Activated CD8-positive, alpha-beta memory T cell treated with anti-CD3 and anti-CD28 coated beads for 36 hours (primary cell): ENCODE data around the gene SPIRE2. TPM values are rescaled to one million over a fixed set of nuclear protein-coding genes. Genes with fewer than 3 reads are reported as not detected.
"Not testable (repeated sequence)": the region's sequence is repeated elsewhere in the genome, so short reads cannot be mapped to it uniquely, and the experiment has no call there.

Source experiments
- CTCF ChIA-PET: fragments of 350-600 bp; sonication (Branson Sonifier 250); formaldehyde crosslinking; loops from one replicate; lab custom pipeline; 2021; ENCODE audit warnings: antibody characterized with exemption; lab: Charles Lee
- POLR2A ChIA-PET: fragments of 350-600 bp; sonication (Branson Sonifier 250); formaldehyde crosslinking; loops from one replicate; lab custom pipeline; 2021; ENCODE audit warnings: antibody characterized with exemption; lab: Charles Lee
- total RNA-seq, 2 experiments: library from RNA; stranded (reverse); gene quantifications; one replicate each; pipeline ENCODE4 v1.2.3, GENCODE V29; 2021

Gene SPIRE2, protein sequence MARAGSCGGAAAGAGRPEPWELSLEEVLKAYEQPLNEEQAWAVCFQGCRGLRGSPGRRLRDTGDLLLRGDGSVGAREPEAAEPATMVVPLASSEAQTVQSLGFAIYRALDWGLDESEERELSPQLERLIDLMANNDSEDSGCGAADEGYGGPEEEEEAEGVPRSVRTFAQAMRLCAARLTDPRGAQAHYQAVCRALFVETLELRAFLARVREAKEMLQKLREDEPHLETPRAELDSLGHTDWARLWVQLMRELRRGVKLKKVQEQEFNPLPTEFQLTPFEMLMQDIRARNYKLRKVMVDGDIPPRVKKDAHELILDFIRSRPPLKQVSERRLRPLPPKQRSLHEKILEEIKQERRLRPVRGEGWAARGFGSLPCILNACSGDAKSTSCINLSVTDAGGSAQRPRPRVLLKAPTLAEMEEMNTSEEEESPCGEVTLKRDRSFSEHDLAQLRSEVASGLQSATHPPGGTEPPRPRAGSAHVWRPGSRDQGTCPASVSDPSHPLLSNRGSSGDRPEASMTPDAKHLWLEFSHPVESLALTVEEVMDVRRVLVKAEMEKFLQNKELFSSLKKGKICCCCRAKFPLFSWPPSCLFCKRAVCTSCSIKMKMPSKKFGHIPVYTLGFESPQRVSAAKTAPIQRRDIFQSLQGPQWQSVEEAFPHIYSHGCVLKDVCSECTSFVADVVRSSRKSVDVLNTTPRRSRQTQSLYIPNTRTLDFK
- under 1 TPM; 0.57 to 0.78 TPM for total RNA-seq

DNA sequence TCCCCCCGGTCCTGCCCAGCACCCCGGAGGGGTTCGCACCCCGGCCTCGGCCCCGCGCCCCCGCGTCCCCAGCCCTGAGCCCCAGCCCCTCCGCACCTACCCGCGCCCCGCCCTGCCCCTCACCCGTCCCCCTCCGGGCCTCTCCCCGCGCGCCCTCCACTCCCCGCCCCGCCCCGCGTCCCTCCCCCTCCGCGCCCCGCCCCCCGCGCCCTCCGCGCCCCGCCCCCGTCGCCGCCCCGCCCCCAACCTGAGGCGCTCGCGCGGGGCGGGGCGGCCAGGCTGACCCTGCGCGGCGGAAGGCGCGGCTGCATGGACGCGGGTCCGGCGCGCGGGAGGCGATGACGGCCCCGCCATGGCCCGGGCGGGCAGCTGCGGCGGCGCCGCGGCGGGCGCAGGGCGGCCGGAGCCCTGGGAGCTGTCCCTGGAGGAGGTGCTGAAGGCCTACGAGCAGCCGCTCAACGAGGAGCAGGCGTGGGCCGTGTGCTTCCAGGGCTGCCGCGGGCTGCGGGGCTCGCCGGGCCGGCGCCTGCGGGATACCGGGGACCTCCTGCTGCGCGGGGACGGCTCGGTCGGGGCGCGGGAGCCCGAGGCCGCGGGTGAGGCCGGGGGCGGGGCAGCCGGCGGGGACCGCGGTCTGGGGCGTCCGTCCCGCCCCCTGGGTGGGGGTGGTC, at the start of gene SPIRE2:
Gene SPIRE2 (plus strand): TSS at position 277 of the 671 bp plus-strand sequence. CDS start 76 bp downstream, at position 353.
- ChIA-PET POLR2A (interaction anchor here (0.5 to 1.4 kb wide), 3 partner anchors 9 to 104 kb away, joined by 3 to 9 read pairs (median 5); partner anchors contain the start of gene TCF25), CTCF (interaction anchor here (1.0 to 1.1 kb wide), 2 partner anchors 32 to 97 kb away, joined by 3 read pairs; no protein-coding TSS in a partner anchor)

DNA sequence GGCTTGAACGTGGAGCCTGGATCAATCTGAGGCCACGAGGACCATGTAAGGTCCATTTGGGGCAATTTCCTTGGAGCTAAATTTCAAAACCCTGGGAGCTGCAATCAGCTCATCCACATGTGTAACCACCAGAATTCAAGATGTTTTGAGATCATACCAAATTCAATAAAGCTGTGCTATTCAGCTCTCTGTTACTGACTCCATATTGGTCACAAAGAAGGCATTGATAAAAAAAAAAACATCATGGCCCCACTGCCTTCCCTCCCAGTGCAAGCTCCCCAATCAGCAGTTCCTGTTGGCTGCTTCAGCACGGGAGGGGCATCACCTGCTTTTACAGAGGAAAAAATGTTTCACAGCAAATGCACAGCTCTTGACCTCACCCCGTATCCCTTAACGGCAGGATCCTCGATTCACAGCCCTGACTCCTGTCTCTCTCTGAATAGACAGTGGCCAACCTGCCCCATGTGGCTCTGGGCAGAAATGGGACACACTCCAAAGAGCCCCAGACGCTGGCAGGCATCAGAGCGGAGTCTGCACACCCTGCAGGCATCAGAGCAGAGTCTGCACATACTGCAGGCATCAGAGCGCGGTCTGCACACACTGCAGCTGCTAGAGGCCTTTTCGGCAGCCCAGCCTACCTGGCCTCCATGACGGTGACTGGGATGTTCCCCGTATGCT, 48.9 kb upstream of the SPIRE2 start:
- POLR2A ChIA-PET = no interaction called here
- CTCF ChIA-PET = interaction anchor here (1.1 kb wide), 1 partner anchor 12 kb away, joined by 3 read pairs; no protein-coding TSS in a partner anchor

DNA sequence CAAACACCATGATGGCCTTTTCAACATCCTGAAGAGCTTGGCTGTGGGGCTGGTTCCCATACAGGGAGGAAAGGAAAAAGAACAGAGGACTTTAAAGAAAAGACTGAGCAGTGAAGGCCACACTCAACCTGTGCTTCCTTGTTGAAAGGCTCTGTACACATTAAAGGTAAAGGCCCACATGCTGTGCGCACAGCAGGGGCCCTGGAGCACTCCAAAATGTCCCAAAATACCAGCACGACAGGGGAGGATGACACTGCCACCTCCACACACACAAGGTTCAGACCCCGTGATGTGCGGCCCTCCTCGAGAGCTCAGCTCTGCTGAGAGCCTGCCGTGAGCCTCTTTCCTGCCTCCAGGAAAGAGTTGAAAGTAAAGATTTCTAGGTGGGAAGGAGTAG, 48.4 kb upstream of the SPIRE2 start:
- ChIA-PET CTCF (interaction anchor here (1.1 kb wide), 1 partner anchor 11 kb away, joined by 3 read pairs; no protein-coding TSS in a partner anchor), POLR2A (interaction anchor here (1.1 kb wide), 1 partner anchor 12 kb away, joined by 3 read pairs; no protein-coding TSS in a partner anchor)

DNA sequence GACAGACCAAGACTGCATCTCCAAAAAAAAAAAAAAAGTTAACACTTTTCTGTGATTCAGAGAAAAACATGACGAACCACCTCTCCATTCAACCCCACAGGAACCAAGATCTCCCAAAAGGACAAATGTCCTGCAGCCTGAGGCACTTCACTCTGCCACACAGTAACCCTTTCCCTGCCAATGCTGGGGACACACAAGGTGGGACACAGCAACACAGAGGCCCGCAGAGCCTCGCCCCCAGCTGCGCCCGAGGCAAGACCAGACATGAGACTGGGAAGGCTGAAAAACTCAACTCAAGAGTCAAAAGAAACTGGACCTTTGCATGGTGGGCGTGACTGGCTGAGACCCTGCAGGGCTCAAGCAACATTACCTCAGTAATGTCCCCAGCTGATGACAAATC, 45.8 kb upstream of the SPIRE2 start:
- POLR2A ChIA-PET = no interaction called here
- CTCF ChIA-PET = interaction anchor here (0.7 to 1.2 kb wide), 2 partner anchors 11 to 207 kb away, joined by 3 to 4 read pairs; partner anchors contain the start of gene CPNE7

DNA sequence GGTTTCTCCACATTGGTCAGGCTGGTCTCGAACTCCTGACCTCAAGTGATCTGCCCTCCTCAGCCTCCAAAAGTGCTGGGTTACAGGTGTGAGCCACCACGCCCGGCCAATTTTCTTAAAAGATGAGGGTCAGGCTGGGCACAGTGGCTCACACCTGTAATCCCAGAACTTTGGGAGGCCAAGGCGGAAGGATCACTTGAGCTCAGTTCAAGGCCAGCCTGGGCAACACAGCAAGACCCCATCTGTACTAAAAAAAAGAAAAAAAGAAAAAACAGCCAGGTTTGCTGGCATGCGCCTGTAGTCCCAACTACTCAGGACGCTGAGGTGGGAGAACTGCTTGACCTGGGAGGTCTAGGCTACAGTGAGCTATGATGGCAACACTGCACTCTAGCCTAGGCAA, 44.3 kb upstream of the SPIRE2 start:
- ChIA-PET CTCF (interaction anchor here (0.6 to 1.4 kb wide), 3 partner anchors 13 to 84 kb away, joined by 3 to 4 read pairs (median 3); no protein-coding TSS in a partner anchor), POLR2A (interaction anchor here (1.0 kb wide), 1 partner anchor 45 kb away, joined by 3 read pairs; no protein-coding TSS in a partner anchor)

DNA sequence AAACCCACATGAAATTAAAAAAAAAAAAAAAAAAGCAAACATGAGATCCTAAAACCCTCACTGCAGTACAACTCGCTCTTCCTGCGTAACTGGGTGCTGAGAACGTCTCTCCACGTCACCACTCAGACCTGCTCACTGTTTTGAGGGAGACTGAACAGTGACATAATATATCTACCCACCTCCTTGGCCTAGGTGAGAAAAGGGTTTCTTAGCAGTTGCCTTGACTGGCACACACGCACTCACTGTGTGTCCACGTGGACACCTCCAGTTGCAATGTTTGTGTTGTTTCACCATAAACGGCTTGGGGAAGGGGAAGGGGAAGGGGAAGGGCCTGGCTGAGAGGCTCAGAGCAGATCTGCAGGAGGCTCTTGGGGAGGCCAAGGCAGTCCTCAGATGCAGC, 43.9 kb upstream of the SPIRE2 start:
- ChIA-PET POLR2A (interaction anchor here (1.0 kb wide), 1 partner anchor 46 kb away, joined by 3 read pairs; no protein-coding TSS in a partner anchor), CTCF (interaction anchor here (0.6 to 1.7 kb wide), 3 partner anchors 57 to 84 kb away, joined by 3 to 4 read pairs (median 4); no protein-coding TSS in a partner anchor)

DNA sequence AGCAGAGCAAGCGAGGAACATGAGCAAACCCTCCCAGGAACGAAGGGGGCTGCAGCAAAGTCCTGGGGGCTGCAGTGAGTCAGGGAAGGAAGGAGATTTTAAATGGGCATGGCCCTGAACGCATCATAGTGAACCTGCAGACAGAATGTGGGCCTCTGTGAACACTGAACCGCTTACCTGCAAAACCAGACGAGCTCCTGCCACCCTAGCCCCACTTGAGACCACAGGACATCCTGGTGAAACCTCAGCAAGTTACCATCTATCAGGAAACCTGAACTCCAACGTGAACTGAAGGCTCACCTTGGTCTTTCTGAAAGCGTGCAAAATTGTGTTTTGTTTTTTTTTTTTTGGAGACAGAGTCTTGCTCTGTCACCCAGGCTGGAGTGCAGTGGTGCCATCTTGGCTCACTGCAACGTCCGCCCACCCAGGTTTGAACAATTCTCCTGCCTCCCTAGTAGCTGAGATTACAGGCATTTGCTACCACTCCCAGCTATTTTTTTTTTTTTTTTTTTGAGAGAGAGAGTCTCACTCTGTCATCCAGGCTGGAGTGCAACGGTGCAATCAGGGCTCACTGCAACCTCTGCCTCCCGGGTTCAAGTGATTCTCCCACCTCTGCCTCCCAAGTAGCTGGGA, 42.6 kb upstream of the SPIRE2 start:
- ChIA-PET POLR2A (interaction anchor here (0.7 kb wide), 1 partner anchor 15 kb away, joined by 3 read pairs; no protein-coding TSS in a partner anchor), CTCF (interaction anchor here (0.6 to 1.7 kb wide), 6 partner anchors 24 to 1118 kb away, joined by 3 to 4 read pairs (median 4); no protein-coding TSS in a partner anchor)

DNA sequence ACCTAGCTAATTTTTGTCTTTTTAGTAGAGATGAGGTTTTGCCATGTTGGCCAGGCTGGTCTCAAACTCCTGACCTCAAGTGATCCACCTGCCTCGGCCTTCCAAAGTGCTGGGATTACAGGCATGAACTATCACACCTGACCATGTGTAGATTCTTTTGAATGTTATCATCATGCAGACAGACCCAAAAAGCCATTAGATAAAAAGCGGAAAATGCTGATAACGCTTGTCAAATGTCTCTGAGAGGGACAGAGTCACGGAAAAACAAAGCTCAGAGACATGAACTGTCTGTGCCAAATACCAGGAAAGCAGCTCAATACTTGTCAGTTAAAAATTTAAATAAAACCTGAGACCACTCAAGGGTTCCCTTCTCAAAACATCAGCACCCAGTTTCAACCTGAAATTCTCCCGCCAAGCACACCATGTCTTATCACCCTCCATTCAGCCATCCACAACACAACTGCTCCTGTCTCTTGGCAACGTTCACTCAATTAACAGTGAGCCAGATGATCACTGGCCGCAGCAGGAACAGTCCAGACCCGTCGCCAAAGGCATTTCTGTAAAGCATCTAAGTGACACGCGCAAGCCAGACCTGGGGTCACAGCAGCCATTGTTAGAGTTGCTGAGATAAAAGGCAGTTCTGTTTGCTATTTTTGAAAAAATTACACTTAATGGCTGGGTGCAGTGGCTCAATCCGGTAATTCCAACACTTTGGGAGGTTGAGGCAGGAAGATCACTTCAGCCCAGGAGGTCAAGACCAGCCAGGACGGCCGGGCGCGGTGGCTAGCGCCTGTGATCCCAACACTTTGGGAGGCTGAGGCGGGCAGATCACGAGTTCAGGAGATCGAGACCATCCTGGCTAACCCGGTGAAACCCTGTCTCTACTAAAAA, 41.6 kb upstream of the SPIRE2 start:
- ChIA-PET CTCF (interaction anchor here (1.1 to 1.7 kb wide), 2 partner anchors 81 to 87 kb away, joined by 4 read pairs; no protein-coding TSS in a partner anchor), POLR2A (interaction anchor here (0.7 kb wide), 1 partner anchor 14 kb away, joined by 3 read pairs; no protein-coding TSS in a partner anchor)

DNA sequence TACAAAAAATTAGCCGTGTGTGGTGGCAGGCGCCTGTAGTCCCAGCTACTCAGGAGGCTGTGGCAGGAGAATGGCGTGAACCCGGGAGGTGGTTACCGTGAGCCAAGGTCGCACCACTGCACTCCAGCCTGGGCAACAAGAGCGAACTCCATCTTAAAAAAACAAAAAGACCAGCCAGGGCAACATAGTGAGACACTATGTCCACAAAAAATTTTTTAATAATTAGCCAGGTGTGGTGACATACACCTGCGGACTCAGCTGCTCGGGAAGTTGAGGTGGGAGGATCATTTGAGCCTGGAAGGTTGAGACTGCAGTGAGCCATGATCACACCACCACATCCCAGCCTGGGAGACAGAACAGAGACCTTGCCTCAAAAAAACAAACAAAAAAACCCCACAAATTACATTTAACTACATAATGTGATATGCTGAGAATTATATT, 40.9 kb upstream of the SPIRE2 start:
- ChIA-PET CTCF (no interaction called here), POLR2A (no interaction called here)

DNA sequence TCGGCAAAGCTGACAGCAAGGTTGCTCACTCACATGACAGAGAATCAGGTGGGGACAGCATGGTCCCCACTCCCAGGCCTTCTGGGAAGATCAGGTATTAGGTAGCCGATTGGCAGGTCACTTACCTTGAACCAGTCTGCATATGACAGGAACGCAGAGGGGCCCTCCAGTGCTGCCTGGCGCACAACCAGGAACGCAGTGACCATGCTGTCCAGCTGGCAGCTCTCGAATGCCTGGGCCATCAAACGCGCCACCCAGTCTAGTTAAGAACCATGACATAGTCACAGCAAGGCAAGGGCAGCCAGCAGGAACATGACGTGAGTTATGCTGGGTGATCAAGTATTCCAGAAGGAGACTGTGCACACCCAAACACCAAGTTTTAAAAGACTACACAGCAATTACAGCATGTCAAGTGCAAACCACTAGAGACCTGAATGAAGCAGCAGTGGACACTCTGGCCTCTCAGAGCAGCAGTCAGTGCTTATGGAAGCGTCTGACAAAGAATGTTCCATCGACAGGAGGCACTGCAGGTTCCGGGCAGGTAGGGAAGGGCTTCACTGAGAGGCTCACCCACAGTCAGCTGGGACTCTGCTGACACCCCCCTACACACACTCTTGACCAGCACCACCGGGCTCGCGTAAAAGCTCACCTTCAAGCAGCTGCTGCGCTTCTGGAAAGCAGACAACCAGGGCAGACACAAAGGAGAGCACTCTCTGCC, 36.8 kb upstream of the SPIRE2 start:
- POLR2A ChIA-PET = interaction anchor here (0.5 kb wide), 1 partner anchor 11 kb away, joined by 3 read pairs; no protein-coding TSS in a partner anchor
- CTCF ChIA-PET = interaction anchor here (0.7 to 2.8 kb wide), 3 partner anchors 12 to 70 kb away, joined by 3 to 10 read pairs (median 3); no protein-coding TSS in a partner anchor

DNA sequence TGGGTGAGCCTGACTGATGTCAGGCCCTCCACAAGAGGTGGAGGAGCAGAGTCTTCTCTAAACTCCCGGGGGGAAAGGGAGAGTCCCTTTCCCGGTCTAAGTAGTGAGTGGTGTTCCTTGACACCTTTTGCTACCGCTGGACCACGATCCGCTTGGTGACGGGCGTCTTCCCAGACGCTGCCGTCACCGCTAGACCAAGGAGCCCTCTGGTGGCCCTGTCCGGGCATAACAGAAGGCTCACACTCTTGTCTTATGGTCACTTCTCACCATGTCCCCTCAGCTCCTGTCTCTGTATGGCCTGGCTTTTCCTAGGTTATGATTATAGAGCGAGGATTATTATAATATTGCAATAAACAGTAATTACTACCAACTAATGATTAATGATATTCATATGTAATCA, 35.2 kb upstream of the SPIRE2 start:
- POLR2A ChIA-PET = not testable (repeated sequence)

DNA sequence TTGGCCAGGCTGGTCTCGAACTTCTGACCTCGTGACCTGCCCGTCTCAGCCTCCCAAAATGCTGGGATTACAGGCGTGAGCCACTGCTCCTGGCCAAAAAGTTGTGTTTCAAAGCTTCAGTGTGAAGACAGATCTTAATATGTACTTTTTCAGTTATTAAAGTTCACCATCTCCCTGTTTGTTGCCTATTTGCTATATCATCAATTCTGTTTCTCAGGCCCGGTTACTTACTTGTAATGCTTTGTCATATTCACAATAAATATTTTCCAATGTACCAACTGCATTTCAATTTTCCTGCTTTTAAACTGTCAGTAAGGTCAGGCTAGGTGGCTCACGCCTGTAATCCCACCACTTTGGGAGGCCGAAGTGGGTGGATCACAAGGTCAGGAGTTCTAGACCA, 34.3 kb upstream of the SPIRE2 start:
- POLR2A ChIA-PET = no interaction called here
- CTCF ChIA-PET = interaction anchor here (0.7 to 3.2 kb wide), 4 partner anchors 42 to 94 kb away, joined by 3 to 13 read pairs (median 10); no protein-coding TSS in a partner anchor

More for the DNA sequence above, 35.2 kb upstream of the SPIRE2 start:
- CTCF ChIA-PET = interaction anchor here (1.0 to 3.2 kb wide), 6 partner anchors 11 to 93 kb away, joined by 3 to 13 read pairs (median 7); no protein-coding TSS in a partner anchor

DNA sequence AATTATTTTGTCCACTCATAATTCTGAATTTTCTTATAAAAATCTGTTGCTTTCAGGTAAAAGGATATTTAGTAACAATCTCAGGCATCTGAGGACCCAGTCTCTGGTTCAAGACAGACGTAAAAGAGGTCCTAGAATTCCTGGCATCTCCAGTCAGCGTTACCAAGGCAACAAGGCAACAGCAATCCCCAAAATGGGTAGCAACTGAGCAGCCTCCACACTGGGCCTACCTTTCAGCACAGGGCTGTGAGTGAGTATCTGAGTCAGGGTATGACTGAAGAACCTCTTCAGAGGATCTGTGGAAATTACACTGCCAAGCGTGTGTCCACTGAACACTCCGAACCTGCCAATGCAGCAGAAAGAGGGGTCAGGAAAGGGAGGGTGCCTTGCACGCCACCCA, 32.6 kb upstream of the SPIRE2 start:
- ChIA-PET POLR2A (no interaction called here), CTCF (no interaction called here)

DNA sequence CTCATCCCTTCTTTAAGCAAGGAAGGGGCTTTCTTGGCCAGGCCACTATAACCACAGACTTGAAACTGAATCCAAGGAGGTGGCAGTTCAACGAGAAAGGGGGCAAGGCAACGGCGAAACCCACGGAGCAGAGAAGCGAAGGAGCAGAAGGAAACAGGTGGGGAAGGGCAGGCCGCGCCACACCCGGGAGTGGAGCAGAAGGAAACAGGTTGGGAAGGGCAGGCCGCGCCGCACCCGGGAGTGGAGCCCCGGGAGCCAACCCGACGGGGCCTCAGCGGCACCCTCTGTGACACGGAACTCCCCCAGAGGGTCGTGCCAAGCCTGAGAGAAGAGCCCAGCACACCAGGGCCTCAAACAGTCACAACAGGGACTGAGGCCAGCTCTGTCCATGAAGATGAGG, 32.2 kb upstream of the SPIRE2 start:
- ChIA-PET POLR2A (no interaction called here), CTCF (no interaction called here)

DNA sequence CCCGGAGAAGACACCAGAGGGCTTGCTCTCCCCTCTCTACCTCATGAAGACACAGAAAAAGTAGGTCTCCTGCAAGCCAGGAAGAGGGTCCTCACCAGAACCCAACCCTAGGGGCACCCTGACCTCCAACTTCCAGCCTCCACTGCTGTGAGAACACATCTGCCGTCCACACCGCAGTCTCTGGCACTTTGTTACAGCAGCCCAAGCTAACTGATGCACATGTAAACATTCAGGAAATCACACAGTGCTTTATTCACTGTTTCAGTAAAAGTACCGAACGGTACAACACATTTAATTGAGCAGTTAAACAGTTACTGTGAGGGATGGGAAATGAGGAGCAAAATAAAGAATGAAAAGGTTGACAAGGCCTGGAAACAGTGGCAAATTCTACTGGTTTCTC, 30.1 kb upstream of the SPIRE2 start:
- CTCF ChIA-PET = no interaction called here
- POLR2A ChIA-PET = no interaction called here
